ENCODE data around the gene NDUFV1. TPM values are rescaled to one million over a fixed set of nuclear protein-coding genes. Genes with fewer than 3 reads are reported as not detected.

The NDUFV1 gene
- 205 and 246 TPM in 2 replicates for total RNA-seq

GRCh38 chr11:67606492-67607295 is at the start of gene NDUFV1:
NDUFV1 (plus strand) TSS chr11:67606936; CDS start chr11:67607005, 69 bp downstream.

DNA sequence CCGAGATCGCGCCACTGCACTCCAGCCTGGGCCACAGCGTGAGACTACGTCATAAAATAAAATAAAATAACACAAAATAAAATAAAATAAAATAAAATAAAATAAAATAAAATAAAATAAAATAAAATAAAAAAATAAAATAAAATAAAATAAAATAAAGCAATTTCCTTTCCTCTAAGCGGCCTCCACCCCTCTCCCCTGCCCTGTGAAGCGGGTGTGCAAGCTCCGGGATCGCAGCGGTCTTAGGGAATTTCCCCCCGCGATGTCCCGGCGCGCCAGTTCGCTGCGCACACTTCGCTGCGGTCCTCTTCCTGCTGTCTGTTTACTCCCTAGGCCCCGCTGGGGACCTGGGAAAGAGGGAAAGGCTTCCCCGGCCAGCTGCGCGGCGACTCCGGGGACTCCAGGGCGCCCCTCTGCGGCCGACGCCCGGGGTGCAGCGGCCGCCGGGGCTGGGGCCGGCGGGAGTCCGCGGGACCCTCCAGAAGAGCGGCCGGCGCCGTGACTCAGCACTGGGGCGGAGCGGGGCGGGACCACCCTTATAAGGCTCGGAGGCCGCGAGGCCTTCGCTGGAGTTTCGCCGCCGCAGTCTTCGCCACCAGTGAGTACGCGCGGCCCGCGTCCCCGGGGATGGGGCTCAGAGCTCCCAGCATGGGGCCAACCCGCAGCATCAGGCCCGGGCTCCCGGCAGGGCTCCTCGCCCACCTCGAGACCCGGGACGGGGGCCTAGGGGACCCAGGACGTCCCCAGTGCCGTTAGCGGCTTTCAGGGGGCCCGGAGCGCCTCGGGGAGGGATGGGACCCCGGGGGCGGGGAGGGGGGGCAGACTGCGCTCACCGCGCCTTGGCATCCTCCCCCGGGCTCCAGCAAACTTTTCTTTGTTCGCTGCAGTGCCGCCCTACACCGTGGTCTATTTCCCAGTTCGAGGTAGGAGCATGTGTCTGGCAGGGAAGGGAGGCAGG is 23.2 kb upstream of the NDUFV1 start, which contains the start of gene GSTP1:
Gene GSTP1, plus strand, starts transcription at position 566 of the 958 bp plus-strand sequence. Its CDS starts 32 bp downstream, at position 598.

GRCh38 chr11:67629386-67630227 is 22.9 kb downstream of the NDUFV1 start, which contains the start of gene NUDT8:
NUDT8 (minus strand) TSS chr11:67629937; CDS start chr11:67629911, 26 bp downstream.

GRCh38 chr11:67639438-67639859 is 32.7 kb downstream of the NDUFV1 start, which contains the start of gene TBX10:
TBX10 (minus strand) TSS chr11:67639763; CDS start chr11:67639472, 291 bp downstream.

Other genes with a start within 250 kb of the NDUFV1 start
- gene CLCF1, start 233.3 kb upstream of the NDUFV1 start, total RNA-seq: 17.8 and 29.8 TPM in 2 replicates
- 7.4 and 9.8 TPM in 2 replicates for gene RAD9A, start 214.9 kb upstream of the NDUFV1 start, total RNA-seq
- 266 and 298 TPM in 2 replicates for gene PPP1CA, start 205.1 kb upstream of the NDUFV1 start, total RNA-seq
- 0.33 and 0.76 TPM in 2 replicates for gene TBC1D10C, start 202.9 kb upstream of the NDUFV1 start, total RNA-seq
- 0.33 and 7.5 TPM in 2 replicates for gene CARNS1, start 191.3 kb upstream of the NDUFV1 start, total RNA-seq
- 55.7 and 76.3 TPM in 2 replicates for gene RPS6KB2, start 178.4 kb upstream of the NDUFV1 start, total RNA-seq
- gene PTPRCAP, start 169.3 kb upstream of the NDUFV1 start, total RNA-seq: 0.25 and 1.8 TPM in 2 replicates
- 145 and 203 TPM in 2 replicates for gene CORO1B, start 163.5 kb upstream of the NDUFV1 start, total RNA-seq
- gene GPR152, start 154.2 kb upstream of the NDUFV1 start, total RNA-seq: not detected in 2 replicates
- not detected in 2 replicates for gene CABP4, start 151.6 kb upstream of the NDUFV1 start, total RNA-seq
- 58.2 and 61.9 TPM in 2 replicates for gene TMEM134, start 137.7 kb upstream of the NDUFV1 start, total RNA-seq
- 59.2 and 87.3 TPM in 2 replicates for gene AIP, start 123.9 kb upstream of the NDUFV1 start, total RNA-seq
- 93.2 and 138 TPM in 2 replicates for gene PITPNM1, start 101.6 kb upstream of the NDUFV1 start, total RNA-seq
- gene CDK2AP2, start 98.8 kb upstream of the NDUFV1 start, total RNA-seq: 107 and 165 TPM in 2 replicates
- not detected in 2 replicates for gene CABP2, start 83.5 kb upstream of the NDUFV1 start, total RNA-seq
- 2,936 and 3,710 TPM in 2 replicates for gene GSTP1, start 23.1 kb upstream of the NDUFV1 start, total RNA-seq
- 19.1 and 27.5 TPM in 2 replicates for gene NUDT8, start 23.0 kb downstream of the NDUFV1 start, total RNA-seq
- gene TBX10, start 32.8 kb downstream of the NDUFV1 start, total RNA-seq: not detected in 2 replicates
- 0.13 TPM in 1 of 2 replicates, not detected in the other for gene ACY3, start 43.8 kb downstream of the NDUFV1 start, total RNA-seq
- not detected in 2 replicates for gene ALDH3B2, start 67.7 kb downstream of the NDUFV1 start, total RNA-seq